ENCODE measurements around the gene PARVB.

Gene PARVB

DNA sequence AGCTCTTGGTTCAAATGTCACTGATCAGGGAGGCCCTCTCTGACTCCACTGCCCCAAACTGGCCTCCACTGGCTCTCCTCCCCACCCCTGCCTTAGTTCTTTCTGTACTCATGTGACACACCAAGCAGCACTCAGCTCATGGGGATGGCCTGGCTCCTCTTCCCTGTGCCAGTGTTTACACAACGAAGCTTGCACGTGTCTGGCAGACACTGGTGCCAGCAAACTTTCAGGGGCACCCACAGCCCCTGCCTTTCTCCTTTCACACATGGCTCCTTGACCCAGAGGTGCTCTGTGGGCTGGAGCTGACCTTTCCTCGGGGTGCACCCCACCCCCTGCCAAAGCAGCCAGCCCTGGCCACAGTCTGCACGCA is 119.0 kb downstream of the PARVB start:
- DNase-seq: no peak

DNA sequence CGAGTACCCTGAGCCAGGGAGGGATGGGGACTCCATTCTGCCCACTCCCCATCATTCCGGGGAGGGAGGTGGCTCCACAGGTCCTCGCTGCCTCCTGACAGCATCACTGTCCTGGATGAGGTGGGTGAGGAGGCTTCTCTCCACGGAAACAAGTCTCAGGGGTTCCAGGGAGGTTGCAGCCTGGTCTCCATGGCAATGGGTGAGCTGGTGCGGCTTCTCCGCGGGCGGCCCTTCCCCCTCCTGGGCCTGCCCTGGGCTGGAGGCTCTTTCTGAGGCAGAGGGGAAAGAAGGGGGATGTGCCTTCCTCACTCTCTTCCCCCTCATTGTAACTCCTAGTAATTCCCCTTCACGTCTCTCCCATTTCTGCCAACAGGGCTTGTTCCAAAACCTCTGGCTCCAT is 119.5 kb downstream of the PARVB start:
- DNase-seq: no peak

DNA sequence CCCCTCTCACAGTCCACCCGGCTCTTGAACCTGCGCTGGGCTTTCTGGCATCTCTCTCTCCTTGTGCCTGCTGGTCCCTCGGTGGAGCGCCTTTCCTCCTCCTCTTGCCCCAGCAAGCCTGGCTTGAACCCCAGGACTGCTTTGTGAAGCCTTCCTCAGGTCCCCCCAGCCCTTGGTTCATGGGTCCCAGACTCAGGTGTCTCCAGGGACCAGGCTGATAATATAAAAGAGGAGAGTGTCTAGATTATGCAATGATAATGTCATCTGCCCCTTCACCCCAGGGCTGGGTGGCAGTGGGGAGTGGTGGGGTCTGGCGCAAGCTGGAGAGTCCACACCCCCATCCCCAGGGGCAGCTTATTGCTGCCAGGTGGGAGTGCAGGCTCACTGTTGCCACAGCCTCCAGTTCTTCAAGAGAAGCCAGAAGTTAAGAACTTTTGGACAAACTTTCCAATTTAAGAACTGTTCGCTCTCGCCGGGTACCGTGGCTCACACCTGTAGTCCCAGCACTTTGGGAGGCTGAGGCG is 120.0 kb downstream of the PARVB start:
- DNase-seq: no peak

DNA sequence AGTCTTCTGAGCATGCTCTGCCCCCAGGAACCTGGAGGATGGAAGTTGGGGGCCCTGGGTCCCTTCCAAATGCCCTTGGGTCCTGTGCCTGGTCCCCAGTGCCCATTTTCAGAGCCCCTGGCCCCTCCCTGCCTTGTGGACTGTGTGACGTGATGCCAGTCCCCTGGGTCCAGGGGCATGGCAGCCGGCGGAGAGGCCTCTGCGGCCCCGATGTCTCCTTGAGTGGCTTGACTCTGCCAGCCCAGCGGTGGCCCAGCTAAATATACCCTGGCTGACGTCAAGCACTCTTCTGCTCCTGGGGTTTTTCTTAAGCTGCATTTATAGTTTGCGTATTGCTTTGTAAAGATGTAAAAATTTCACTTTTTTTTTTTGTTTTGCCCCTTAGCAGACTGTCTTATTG is 121.4 kb downstream of the PARVB start:
- no peak for DNase-seq

DNA sequence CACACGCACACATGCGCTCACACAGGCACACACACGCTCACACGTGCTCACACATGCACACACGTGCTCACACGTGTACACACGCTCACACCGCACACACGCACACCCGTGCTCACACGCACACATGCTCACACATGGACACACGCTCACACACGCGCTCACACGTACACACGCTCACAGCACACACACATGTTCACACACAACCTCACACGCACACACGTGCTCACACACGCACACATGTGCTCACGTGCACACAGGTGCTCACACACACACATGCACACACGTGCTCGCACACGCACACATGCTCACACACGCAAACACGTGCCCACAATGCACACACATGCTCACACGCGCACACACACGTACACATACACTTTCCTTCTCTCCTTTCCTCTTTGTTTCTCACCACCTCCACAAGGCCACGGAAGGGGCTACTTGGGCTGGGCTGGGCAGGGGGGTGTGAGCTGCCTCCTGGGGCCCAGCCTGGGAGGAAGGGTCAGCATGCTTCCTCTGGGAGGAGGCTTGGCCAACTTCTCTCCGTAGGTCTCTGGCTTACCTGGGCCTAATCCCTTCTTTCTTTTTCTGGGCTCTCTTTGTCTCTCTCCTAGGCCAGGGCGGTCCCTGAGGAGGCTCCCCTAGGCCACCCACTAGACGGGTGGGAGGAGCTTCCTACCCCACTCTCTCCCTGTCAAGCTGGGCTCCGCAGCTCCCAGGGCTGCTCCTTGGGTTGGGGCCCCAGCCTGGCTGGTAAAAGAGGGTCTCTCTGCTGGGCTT is 122.2 kb downstream of the PARVB start:
- no peak for DNase-seq

DNA sequence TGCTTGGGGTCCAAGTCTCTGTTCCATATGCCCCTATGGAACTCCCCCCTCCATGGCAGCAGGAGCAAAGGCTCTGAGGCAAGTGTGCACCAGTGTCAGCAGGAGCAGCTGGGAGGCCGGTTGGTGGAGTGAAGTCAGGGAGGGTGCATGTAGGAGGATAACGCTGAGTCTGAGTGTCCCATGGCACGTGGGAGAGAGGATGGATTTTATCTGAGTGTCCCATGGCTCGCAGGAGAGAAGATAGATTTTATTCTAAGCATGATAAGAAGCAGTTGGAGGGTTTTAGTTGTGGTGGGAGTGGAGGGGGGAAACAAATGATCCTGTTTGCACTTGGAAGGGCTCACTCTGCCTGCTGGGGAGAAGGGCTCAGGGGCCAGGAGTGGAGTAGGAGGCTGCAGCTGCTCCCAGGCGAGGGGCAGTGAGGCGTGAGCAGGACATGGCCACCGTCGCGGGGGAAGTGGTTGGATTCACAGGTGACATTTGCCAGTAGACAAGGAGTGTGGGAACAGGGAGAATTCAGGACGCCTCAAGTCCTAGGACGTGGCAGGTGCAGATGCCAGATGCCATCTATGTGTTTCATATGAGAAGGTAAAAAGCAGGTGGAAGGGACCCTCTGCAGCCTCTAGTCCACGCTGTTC is 123.0 kb downstream of the PARVB start:
- no peak for DNase-seq

DNA sequence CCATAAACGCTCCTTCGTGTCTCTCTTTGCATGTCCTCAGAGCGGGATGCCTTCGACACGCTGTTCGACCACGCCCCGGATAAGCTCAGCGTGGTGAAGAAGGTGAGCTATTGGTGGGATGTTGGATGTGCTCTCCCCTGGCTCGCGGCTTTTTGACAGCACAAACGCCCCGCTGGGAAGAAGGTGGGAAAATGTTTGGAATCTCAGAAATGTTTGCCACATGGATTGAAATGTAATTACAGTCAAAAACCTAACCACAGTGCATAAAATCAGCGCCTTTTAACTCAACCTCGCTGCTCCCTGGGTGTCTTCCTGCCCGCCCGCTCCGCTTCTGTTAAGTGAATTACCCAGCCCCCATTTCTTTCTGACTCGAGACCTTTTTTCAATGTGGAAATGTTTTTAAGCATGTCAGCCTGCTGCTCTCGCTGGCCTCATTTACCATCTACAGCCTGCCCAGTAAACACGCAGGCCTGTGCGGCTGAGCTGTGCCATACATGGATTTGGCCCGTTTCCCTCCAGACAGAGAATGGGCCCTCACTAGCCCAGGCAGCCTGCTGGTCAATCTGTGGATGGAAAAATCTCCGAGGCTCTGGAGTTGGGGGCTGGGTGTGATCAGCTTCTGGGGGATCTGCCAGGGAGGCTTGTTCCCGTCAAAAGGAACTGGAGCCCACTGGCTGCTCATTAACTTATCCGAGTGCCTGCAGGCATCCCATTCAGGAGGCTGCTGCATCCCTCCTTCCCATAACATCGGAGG is 123.9 kb downstream of the PARVB start:
- DNase-seq: no peak

DNA sequence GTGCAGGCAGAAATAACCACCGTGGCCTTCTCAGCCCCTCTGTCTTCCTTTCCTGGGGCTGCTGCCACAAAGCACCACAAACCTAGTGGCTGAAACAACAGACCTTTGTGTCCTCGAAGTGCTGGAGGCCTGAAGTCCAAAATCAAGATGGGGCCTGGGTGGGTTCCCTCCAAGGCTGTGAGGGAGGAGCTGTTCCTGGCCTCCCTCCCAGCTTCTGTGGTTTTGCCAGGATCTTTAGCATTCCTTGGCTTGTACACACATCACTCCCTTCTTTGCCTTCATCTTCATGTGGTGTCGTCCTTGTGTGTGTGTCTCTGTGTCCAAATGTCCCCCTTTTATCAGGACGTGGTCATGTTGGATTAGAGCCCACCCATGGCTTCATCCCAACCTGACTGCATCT is 127.6 kb downstream of the PARVB start:
- no peak for DNase-seq

DNA sequence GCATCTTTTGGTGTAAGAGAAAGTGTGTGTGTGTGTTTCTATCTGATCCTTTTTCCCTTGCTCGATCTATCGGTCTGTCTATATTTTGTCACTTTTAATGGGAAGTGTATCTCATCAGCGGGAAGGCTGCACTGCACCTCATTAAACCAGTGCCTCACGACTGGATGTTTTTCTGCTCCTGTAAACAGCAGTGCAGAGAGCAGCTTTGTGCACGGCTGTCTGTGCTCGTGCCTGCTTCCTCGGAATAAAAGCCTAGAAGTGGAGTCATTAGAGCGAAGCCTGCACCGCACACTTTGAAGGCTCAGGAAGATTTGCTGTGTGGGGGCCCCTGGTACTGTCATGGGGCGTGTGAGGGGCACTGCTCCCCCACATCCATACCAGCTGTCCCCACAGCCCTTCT is 129.6 kb downstream of the PARVB start:
- DNase-seq: no peak

DNA sequence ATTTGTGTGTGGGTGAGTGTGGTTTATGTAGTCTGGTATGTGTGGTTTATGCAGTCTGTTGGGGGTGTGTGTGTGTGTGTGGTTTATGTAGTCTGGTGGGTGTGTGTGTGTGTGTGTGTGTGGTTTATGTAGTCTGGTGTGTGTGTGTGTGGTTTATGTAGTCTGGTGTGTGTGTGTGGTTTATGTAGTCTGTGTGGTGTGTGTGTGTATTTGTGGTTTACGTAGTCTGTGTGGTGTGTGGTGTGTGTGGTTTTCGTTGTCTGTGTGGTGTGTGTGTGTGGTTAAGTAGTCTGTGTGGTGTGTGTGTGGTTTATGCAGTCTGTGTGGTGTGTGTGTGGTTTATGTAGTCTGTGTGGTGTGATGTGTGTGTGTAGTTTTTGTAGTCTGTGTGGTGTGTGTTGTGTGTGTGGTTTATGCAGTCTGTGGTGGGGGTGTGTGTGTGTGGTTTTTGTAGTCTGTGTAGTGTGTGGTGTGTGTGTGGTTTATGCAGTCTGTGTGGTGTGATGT is 130.4 kb downstream of the PARVB start:
- no peak for DNase-seq

DNA sequence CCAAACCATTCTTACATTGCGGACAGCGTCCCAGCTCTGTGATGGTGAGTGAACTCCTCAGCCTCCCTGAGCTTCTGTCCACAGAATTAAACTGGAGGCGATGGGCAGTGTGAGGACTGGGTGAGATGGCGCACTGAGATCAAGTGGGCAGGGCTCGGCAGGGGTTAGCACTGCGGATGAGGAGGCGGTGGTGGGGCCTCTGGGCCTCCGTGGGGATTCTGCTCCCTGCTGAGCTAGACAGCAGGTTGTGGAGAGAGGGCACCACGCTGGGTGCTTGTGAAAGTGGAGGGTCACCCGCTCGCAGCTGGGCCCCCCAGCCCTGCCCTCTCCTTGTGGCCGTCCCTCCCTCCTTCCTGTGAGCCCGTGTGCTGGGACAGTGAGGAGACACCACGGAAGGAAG is 131.0 kb downstream of the PARVB start:
- no peak for DNase-seq

DNA sequence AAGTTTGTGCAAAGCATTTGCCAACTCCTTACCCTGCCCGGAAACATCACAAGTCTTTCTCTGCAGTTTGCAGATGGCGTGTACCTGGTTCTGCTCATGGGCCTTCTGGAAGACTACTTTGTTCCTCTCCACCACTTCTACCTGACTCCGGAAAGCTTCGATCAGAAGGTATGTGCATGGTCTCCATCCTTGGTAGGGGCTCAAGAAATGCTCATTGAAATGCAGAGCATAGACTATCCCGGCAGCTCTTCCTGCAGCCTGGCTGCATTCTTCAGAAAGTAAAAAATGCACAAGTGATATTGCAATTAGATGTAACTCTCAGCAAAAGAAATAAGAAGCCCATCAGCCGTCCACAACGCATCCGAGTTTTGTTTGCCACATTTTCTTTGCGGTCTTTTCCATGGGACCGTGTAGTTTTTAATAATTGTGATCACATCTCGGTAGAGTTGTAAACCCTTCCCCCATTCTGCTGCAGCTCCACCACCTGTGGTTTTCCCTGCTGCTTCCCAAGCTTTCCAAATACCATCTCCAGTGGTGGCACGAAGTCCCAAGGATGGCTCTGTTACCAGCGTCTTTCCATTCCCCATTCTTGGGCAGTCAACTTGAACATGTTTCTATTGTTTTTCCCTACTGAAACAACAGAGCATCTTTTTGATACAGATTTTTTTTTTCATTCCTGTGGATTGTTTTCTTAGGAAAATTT is 134.0 kb downstream of the PARVB start:
- DNase-seq: no peak

DNA sequence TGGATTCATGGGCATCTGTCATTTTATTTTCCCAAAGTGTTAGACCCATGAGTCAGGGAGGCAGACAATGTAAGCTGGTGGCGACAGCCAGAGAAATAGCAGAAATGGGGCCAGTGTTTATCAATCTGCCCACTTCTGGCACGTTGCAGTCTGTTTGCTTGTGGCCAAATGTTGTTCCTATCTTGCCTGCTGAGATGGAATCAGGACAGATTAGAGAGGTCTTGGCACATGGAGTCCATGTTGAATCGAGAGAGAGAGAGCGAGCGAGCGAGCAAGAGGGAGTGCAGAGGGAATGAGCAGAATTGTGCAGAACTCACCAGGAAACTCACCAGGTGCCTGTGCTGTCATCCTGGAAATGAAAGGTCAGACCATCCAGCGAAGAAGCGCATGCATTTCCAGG is 134.7 kb downstream of the PARVB start:
- no peak for DNase-seq

DNA sequence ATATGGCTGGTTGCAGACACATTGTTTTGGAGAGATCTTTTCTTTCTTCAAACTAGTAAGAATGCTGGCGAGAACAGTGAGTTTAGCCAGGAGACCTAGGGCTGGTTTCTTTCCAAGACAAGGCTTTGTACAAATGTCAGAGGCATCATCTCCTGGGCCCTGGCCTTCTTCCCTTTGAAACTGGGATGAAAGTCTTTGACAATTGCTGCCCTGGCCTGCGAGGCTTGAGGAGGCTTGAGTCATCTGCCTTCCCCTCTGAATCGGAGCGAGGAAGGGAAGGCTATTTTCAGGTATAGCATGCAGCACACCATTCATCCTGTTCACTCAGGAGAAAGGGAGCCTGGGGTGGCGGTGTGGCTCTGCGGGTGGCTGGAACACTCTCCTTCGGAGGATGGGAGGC is 135.1 kb downstream of the PARVB start:
- no peak for DNase-seq

DNA sequence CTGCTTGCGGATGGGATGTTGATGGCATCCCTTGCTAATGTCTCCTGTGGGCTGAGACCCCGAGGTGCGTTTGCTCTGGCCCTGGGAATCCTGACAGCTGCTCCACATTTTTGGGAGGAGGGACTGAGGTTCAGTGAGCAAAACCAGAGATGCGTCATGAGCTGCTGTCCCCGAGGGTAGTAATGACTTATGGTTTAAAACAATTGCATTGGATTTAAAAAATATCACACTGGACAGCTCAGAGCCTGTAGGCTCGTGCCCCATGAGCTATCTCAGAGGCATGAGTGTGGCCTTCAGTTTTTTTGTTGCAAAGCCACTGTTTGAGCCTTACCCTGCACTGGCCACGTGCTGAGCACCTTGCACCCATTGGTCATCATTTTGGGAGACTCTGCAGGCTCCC is 135.7 kb downstream of the PARVB start:
- DNase-seq: no peak

DNA sequence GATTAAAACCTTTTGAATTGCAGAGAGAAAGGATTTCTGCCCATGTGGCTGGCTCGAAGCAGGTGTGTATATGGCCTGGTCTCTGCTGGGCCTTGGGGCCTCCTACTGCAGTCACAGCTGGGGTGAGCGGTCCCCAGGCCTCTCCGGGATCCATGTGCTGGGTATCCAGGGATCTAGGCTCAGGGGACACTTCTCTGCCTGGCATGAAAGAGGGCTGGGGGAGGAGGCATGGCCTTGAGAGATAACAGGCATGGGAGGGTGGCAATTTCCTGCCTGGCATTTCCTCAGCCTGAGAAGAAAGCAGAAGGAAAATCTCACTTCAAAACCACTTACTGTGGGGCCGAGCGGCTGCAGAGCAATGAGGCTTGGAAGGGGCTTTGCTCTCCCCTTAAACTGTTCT is 136.3 kb downstream of the PARVB start:
- no peak for DNase-seq

DNA sequence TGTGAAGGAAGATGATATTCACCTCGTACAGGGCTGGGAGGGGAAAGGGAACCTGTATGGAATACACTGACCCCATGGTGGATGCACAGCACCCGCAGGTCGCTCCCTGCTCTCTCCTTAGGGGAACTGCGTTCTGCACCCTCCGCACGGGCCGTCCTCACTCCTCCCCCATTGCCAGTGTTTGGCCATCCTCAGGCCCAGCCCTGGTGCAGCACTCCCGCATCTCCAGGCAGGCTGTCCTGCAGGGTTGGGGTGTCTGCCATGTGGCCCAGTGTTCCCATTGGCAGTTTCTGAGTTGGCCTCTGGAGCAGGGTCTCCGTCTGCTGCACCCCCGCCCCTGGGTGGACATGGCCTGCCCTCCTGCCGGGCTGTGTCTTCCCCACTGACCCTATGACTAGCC is 137.6 kb downstream of the PARVB start:
- no peak for DNase-seq

DNA sequence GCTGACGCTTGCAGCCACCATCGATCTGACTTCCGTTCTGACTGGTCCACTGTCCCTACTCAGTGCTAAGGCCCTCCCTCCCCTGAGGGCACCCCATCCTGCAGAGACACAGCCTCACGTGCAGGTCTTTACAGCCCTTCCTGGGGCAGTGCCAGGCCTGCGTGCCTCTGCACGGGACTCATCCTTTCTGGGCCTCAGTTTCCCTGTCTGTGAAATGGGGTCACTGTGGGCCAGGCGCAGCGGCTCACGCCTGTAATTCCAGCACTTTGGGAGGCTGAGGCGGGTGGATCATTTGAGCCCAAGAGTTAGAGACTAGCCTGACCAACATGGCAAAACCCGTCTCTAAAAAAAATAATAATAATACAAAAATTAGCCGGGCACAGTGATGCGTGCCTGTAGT is 138.9 kb downstream of the PARVB start:
- DNase-seq: no peak

DNA sequence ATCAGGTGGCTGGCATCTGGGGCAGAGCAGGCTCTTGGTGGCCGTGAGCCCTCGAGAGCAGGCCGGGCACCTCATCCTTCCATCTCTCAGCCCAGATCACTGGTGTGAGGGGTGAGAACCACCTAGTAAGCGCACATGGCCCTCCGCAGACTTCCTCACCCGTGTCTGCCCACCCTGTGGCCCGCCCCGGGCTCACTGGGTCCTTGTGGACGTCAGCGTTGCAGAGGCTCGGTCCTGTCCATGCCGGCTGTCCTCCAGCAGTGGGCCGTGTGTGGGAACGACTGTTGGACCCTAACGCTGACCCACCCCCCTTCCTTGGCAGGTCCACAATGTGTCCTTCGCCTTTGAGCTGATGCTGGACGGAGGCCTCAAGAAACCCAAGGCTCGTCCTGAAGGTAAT is 139.4 kb downstream of the PARVB start:
- no peak for DNase-seq

DNA sequence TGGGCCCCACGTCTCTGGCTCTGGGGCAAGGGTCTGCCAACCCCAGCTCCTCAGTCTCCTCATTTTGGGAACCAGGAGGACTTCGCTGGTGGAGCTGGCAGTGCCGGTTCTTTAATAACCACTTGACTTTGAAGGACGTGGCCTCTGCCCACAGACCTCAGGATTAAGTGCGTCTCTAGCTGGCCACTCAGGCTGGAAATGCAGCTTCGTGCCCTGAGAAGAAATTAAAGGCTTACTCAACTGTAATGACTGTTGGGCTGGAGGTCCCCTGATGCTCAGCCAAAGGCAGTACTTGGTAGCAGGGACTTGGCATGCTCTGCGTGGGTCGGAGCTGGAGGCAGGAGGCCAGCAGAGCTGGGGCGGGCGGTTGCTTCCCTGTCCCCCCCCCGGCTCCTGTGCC is 139.9 kb downstream of the PARVB start:
- no peak for DNase-seq

DNA sequence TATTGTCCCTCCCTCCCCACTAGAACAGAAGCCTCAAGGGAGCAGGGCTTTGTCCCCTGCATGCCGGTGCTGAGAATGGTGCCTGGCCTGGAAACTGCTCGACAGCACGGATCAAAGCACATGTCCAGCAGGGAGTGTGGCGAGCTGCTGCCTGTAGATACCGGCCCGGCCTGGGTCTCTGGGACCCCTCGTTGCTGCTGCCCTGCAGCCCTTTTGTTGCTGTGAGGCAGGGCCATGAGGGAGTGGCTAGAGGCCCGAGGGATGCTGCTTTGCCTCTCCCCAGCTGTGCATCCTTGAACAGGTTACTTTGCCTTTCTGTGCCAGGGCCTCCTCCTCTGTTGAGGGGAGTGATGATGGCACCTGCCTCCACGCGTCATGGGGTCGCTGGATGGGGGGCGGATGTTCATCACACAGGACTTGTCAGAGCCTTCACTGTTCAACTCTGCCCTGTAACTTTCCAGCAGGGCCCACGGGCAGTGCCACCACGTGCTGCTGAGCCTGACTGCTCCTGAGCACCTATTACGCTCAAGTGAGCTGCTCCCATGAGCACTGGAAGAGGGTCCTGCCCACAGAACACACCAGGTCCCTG is 141.3 kb downstream of the PARVB start:
- DNase-seq: no peak

DNA sequence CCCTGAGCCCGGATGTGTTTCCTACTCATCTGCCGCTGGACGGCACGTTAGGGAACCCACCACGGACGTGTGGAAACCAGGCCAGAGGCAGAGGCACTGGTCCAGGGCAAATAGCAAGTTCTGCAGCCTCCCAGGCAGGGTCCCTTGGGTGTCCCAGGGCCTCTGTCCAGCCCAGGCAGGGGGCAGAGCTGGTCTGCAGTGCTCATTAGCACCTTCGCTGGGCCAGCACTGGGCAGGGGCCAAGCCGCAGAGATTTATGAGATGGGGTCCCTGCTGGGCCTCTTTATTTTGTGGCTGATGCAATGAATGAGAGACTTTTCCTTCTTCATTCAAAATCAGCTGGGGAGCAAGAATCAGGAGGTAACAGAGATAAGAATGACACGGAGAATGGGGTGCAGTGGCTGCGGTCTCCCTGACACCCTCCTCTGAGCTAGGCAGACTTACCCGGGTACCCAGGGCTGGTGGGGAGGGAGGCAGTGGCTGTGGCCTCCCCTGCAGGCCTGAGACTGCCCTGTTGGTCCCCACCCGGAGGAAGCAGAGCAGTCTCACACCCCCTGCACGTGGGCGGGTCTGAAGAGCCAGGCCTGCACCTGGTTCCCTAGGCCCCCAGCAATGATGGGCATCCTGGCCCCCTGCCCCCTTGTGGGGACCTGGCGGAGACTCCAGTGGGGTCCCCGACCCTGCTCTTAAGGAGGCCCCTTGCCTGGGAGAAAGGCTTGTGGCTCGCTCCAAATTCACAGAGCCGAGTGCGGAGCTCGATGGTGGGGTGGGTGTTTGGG is 142.6 kb downstream of the PARVB start:
- DNase-seq: no peak
